ENCODE data around the gene ARHGEF28. TPM values are rescaled to one million over a fixed set of nuclear protein-coding genes. Genes with fewer than 3 reads are reported as not detected.
A peak's percentile ranks its signal among the peaks of the same experiment; 100 is the strongest.

The ARHGEF28 gene
- total and polyA plus RNA-seq, 4 experiments from 2014 or later: not detected

GRCh38 chr5:73812457-73812856 is 186.5 kb downstream of the ARHGEF28 start:
- no peak for DNase-seq
- Histone ChIP-seq H3K36me3 (ENCODE audit: insufficient read depth, low read length) (no peaks in the 10 kb centered on the region), H3K27ac (ENCODE audit: low read depth, low read length) (no peak overlapping the region), H3K4me1 (ENCODE audit: insufficient read depth, low read length) (no peaks in the 10 kb centered on the region), H3K4me3 (ENCODE audit: low read length in 2 of 2) (no peak overlapping the region), H3K9me3 (ENCODE audit: control insufficient read depth in 1 of 2, low read length in 2 of 2) (no peaks in the 10 kb centered on the region), H3K27me3 (ENCODE audit: insufficient read depth, low read length) (no peaks in the 10 kb centered on the region)
- CTCF ChIA-PET (ENCODE audit: partially characterized antibody): interaction anchor here (1.0 to 3.0 kb wide), 2 partner anchors 13 to 19 kb away, joined by 3 to 9 read pairs; no protein-coding TSS in a partner anchor
- H3K36me3 Mint-ChIP-seq: no peaks in the 10 kb centered on the region
- H3K4me1 Mint-ChIP-seq: no peaks in the 10 kb centered on the region
- POLR2A ChIA-PET (ENCODE audit: partially characterized antibody): no interaction called here
- intact Hi-C loops (cut with micrococcal nuclease): no loop called here
- H3K27me3 Mint-ChIP-seq: peaks cover 6 to 7% of the 10 kb centered on the region in 2 donors
- no peak overlapping the region for H3K4me3 Mint-ChIP-seq
- H3K9me3 Mint-ChIP-seq: peaks cover 0 to 2% (median 0%) of the 10 kb centered on the region in 8 donors
- H3K27ac Mint-ChIP-seq: no peak overlapping the region

- Mint-ChIP-seq H3K9me3 (peaks cover 0 to 2% (median 0%) of the 10 kb centered on the region in 8 donors), H3K4me1 (no peaks in the 10 kb centered on the region), H3K36me3 (no peaks in the 10 kb centered on the region), H3K27ac (no peak overlapping the region), H3K27me3 (peaks cover 6 to 7% of the 10 kb centered on the region in 2 donors), H3K4me3 (peak overlapping the region in 1 of 8 donors; percentile 50)
- intact Hi-C loops (cut with micrococcal nuclease): no loop called here
- Histone ChIP-seq H3K4me3 (ENCODE audit: low read length in 2 of 2) (no peak overlapping the region), H3K27ac (ENCODE audit: low read depth, low read length) (no peak overlapping the region), H3K9me3 (ENCODE audit: control insufficient read depth in 1 of 2, low read length in 2 of 2) (no peaks in the 10 kb centered on the region), H3K4me1 (ENCODE audit: insufficient read depth, low read length) (no peaks in the 10 kb centered on the region), H3K36me3 (ENCODE audit: insufficient read depth, low read length) (no peaks in the 10 kb centered on the region), H3K27me3 (ENCODE audit: insufficient read depth, low read length) (no peaks in the 10 kb centered on the region)
- ChIA-PET POLR2A (ENCODE audit: partially characterized antibody) (no interaction called here), CTCF (ENCODE audit: partially characterized antibody) (interaction anchor here (3.0 kb wide), 1 partner anchor 19 kb away, joined by 9 read pairs; no protein-coding TSS in a partner anchor)
- DNase-seq: no peak
These were observed 187.1 kb downstream of the ARHGEF28 start for GRCh38 chr5:73812962-73813588.

GRCh38 chr5:73814233-73814846 is 188.3 kb downstream of the ARHGEF28 start:
- H3K4me3 Mint-ChIP-seq: no peak overlapping the region
- Histone ChIP-seq H3K4me1 (ENCODE audit: insufficient read depth, low read length) (no peaks in the 10 kb centered on the region), H3K27ac (ENCODE audit: low read depth, low read length) (no peak overlapping the region), H3K4me3 (ENCODE audit: low read length in 2 of 2) (no peak overlapping the region), H3K9me3 (ENCODE audit: control insufficient read depth in 1 of 2, low read length in 2 of 2) (no peaks in the 10 kb centered on the region), H3K27me3 (ENCODE audit: insufficient read depth, low read length) (no peaks in the 10 kb centered on the region), H3K36me3 (ENCODE audit: insufficient read depth, low read length) (no peaks in the 10 kb centered on the region)
- intact Hi-C loops (cut with micrococcal nuclease): no loop called here
- H3K27me3 Mint-ChIP-seq: peaks cover 6 to 7% of the 10 kb centered on the region in 2 donors
- no peak overlapping the region for H3K27ac Mint-ChIP-seq
- ChIA-PET CTCF (ENCODE audit: partially characterized antibody) (no interaction called here), POLR2A (ENCODE audit: partially characterized antibody) (no interaction called here)
- DNase-seq: no peak
- peaks cover 0 to 2% (median 0%) of the 10 kb centered on the region in 8 donors for H3K9me3 Mint-ChIP-seq
- H3K36me3 Mint-ChIP-seq: no peaks in the 10 kb centered on the region
- no peaks in the 10 kb centered on the region for H3K4me1 Mint-ChIP-seq

GRCh38 chr5:73815631-73816030 is 189.6 kb downstream of the ARHGEF28 start:
- H3K36me3 ChIP-seq (ENCODE audit: insufficient read depth, low read length): no peaks in the 10 kb centered on the region

GRCh38 chr5:73816656-73817420 is 190.8 kb downstream of the ARHGEF28 start:
- no peaks in the 10 kb centered on the region for H3K4me1 Mint-ChIP-seq
- no peak overlapping the region for H3K4me3 ChIP-seq (ENCODE audit: low read length in 2 of 2)
- H3K4me3 Mint-ChIP-seq: no peak overlapping the region
- H3K36me3 Mint-ChIP-seq: no peaks in the 10 kb centered on the region
- H3K27ac ChIP-seq (ENCODE audit: low read depth, low read length): no peak overlapping the region
- intact Hi-C loops (cut with micrococcal nuclease): no loop called here
- no peak for DNase-seq
- H3K27ac Mint-ChIP-seq: no peak overlapping the region
- H3K27me3 ChIP-seq (ENCODE audit: insufficient read depth, low read length): peaks cover 3% of the 10 kb centered on the region
- no peaks in the 10 kb centered on the region for H3K4me1 ChIP-seq (ENCODE audit: insufficient read depth, low read length)
- H3K27me3 Mint-ChIP-seq: peaks cover 3 to 7% of the 10 kb centered on the region in 2 donors
- peaks cover 0 to 2% (median 0%) of the 10 kb centered on the region in 8 donors for H3K9me3 Mint-ChIP-seq
- H3K36me3 ChIP-seq (ENCODE audit: insufficient read depth, low read length): no peaks in the 10 kb centered on the region
- POLR2A ChIA-PET (ENCODE audit: partially characterized antibody): no interaction called here
- no peaks in the 10 kb centered on the region for H3K9me3 ChIP-seq (ENCODE audit: control insufficient read depth in 1 of 2, low read length in 2 of 2)
- CTCF ChIA-PET (ENCODE audit: partially characterized antibody): no interaction called here

More at GRCh38 chr5:73815631-73816030, 189.6 kb downstream of the ARHGEF28 start:
- Mint-ChIP-seq H3K27ac (no peak overlapping the region), H3K4me3 (no peak overlapping the region), H3K27me3 (peaks cover 3 to 7% of the 10 kb centered on the region in 2 donors), H3K4me1 (no peaks in the 10 kb centered on the region), H3K9me3 (peaks cover 0 to 2% (median 0%) of the 10 kb centered on the region in 8 donors), H3K36me3 (no peaks in the 10 kb centered on the region)
- DNase-seq: no peak
- no peak overlapping the region for H3K4me3 ChIP-seq (ENCODE audit: low read length in 2 of 2)
- intact Hi-C loops (cut with micrococcal nuclease): no loop called here
- H3K27ac ChIP-seq (ENCODE audit: low read depth, low read length): no peak overlapping the region
- no peaks in the 10 kb centered on the region for H3K4me1 ChIP-seq (ENCODE audit: insufficient read depth, low read length)
- POLR2A ChIA-PET (ENCODE audit: partially characterized antibody): no interaction called here
- H3K9me3 ChIP-seq (ENCODE audit: control insufficient read depth in 1 of 2, low read length in 2 of 2): no peaks in the 10 kb centered on the region
- CTCF ChIA-PET (ENCODE audit: partially characterized antibody): interaction anchor here (0.6 to 1.1 kb wide), 2 partner anchors 21 to 646 kb away, joined by 3 read pairs; no protein-coding TSS in a partner anchor
- H3K27me3 ChIP-seq (ENCODE audit: insufficient read depth, low read length): no peaks in the 10 kb centered on the region

GRCh38 chr5:73818357-73818756 is 192.4 kb downstream of the ARHGEF28 start:
- no peak overlapping the region for H3K27ac Mint-ChIP-seq
- H3K4me1 Mint-ChIP-seq: no peaks in the 10 kb centered on the region
- POLR2A ChIA-PET (ENCODE audit: partially characterized antibody): no interaction called here
- Histone ChIP-seq H3K4me3 (ENCODE audit: low read length in 2 of 2) (no peak overlapping the region), H3K4me1 (ENCODE audit: insufficient read depth, low read length) (no peaks in the 10 kb centered on the region), H3K27ac (ENCODE audit: low read depth, low read length) (no peak overlapping the region), H3K36me3 (ENCODE audit: insufficient read depth, low read length) (no peaks in the 10 kb centered on the region), H3K27me3 (ENCODE audit: insufficient read depth, low read length) (peaks cover 3% of the 10 kb centered on the region), H3K9me3 (ENCODE audit: control insufficient read depth in 1 of 2, low read length in 2 of 2) (no peaks in the 10 kb centered on the region)
- H3K9me3 Mint-ChIP-seq: no peaks in the 10 kb centered on the region
- DNase-seq: no peak
- CTCF ChIA-PET (ENCODE audit: partially characterized antibody): no interaction called here
- no peak overlapping the region for H3K4me3 Mint-ChIP-seq
- intact Hi-C loops (cut with micrococcal nuclease): no loop called here
- peaks cover 0 to 2% of the 10 kb centered on the region in 2 donors for H3K27me3 Mint-ChIP-seq
- H3K36me3 Mint-ChIP-seq: no peaks in the 10 kb centered on the region

GRCh38 chr5:73820326-73820725 is 194.3 kb downstream of the ARHGEF28 start:
- Mint-ChIP-seq H3K9me3 (no peaks in the 10 kb centered on the region), H3K27me3 (peaks cover 2 to 3% of the 10 kb centered on the region in 2 donors), H3K4me3 (no peak overlapping the region), H3K27ac (no peak overlapping the region), H3K4me1 (no peaks in the 10 kb centered on the region), H3K36me3 (no peaks in the 10 kb centered on the region)
- Histone ChIP-seq H3K9me3 (ENCODE audit: control insufficient read depth in 1 of 2, low read length in 2 of 2) (no peaks in the 10 kb centered on the region), H3K4me1 (ENCODE audit: insufficient read depth, low read length) (no peaks in the 10 kb centered on the region), H3K4me3 (ENCODE audit: low read length in 2 of 2) (no peak overlapping the region), H3K36me3 (ENCODE audit: insufficient read depth, low read length) (no peaks in the 10 kb centered on the region), H3K27ac (ENCODE audit: low read depth, low read length) (no peak overlapping the region), H3K27me3 (ENCODE audit: insufficient read depth, low read length) (peaks cover 3% of the 10 kb centered on the region)
- ChIA-PET POLR2A (ENCODE audit: partially characterized antibody) (no interaction called here), CTCF (ENCODE audit: partially characterized antibody) (no interaction called here)
- intact Hi-C loops (cut with micrococcal nuclease): no loop called here
- no peak for DNase-seq

Measured in CD4-positive, alpha-beta memory T cell (primary cell).